ENCODE results near the gene INTS11. TPM values are rescaled to one million over a fixed set of nuclear protein-coding genes. Genes with fewer than 3 reads are reported as not detected.

The INTS11 gene
- total and polyA plus RNA-seq, 2 donors (not counting 1 experiment from before 2014, with no cell fraction given): 149 to 245 TPM

DNA sequence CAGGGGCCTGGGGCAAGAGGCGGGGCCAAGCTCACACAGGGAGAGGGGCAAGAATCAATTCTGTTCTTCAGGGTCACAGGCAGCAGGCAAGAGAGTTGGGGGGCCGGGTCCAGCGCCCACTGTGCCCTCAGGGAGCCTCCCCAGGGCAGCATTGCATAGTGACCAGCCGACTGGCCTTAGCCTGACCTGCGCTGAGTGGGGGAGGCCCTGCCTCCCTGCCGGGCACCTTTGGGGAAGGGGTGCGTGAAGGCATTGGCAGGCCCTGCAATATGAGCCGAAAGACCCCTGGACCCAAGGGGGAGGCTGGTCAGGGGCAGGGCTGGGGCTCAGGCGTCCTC is 32.0 kb downstream of the INTS11 start:
- intact Hi-C loops (cut with micrococcal nuclease): loop anchor here (2.0 kb wide), 2 partner anchors 170 to 260 kb away; no protein-coding TSS in a partner anchor
- no peaks in the 10 kb centered on the region for H3K9me3 Mint-ChIP-seq (ENCODE audit: insufficient read depth)
- Histone ChIP-seq H2AFZ (ENCODE audit: insufficient read depth, low read depth, low read length, poor library complexity, severe bottlenecking) (no peak overlapping the region), H3K4me1 (ENCODE audit: control insufficient read depth in 2 of 2, insufficient read depth in 2 of 2, low read length in 2 of 2) (peaks cover 0 to 16% of the 10 kb centered on the region in 2 donors), H3K9ac (ENCODE audit: low read length) (no peak overlapping the region), H3K4me2 (replicated peaks; ENCODE audit: low read depth, low read length, poor library complexity, severe bottlenecking) (no peak overlapping the region), H3K4me3 (ENCODE audit: control extremely low read depth in 1 of 5, extremely low read depth in 1 of 5, insufficient read depth in 1 of 5, low read depth in 2 of 5, low read length in 4 of 5) (no peak overlapping the region), H3K27me3 (replicated peaks in 1 of 4; ENCODE audit: control extremely low read depth in 1 of 4, control insufficient read depth in 3 of 4, insufficient read depth in 4 of 4, low read length in 3 of 4) (no peaks in the 10 kb centered on the region), H3K36me3 (replicated peaks in 1 of 2; ENCODE audit: control extremely low read depth in 1 of 2, control insufficient read depth in 1 of 2, extremely low read depth in 1 of 2, insufficient read depth in 2 of 2, low read length in 1 of 2) (no peaks in the 10 kb centered on the region), H4K20me1 (ENCODE audit: control insufficient read depth, insufficient read depth, low read length, poor library complexity, severe bottlenecking) (no peaks in the 10 kb centered on the region), H3K27ac (ENCODE audit: low read length in 2 of 2) (no peak overlapping the region), H3K9me3 (ENCODE audit: control extremely low read depth in 1 of 3, control insufficient read depth in 2 of 3, insufficient read depth in 1 of 3, low read length in 2 of 3) (no peaks in the 10 kb centered on the region), H3K79me2 (ENCODE audit: control insufficient read depth, insufficient read depth, low read length) (no peaks in the 10 kb centered on the region)
- H3K4me3 Mint-ChIP-seq: no peak overlapping the region
- ATAC-seq (ENCODE audit: low read depth) (no peak), DNase-seq (no peak)
- ChIA-PET POLR2A (interaction anchor here (0.6 to 1.9 kb wide), 4 partner anchors 11 to 1256 kb away, joined by 3 to 8 read pairs (median 3); no protein-coding TSS in a partner anchor), CTCF (interaction anchor here (0.6 to 4.3 kb wide), 27 partner anchors 8 to 311 kb away, joined by 3 to 118 read pairs (median 5); partner anchors contain the start of genes AGRN, PERM1 and UBE2J2)
- no peak for TF ChIP-seq EZH2 (IDR thresholded peaks at IDR 0.05; ENCODE audit: borderline replicate concordance, insufficient read depth, low read depth, low read length, poor library complexity, severe bottlenecking)
- TF ChIP-seq, protein P1, sequence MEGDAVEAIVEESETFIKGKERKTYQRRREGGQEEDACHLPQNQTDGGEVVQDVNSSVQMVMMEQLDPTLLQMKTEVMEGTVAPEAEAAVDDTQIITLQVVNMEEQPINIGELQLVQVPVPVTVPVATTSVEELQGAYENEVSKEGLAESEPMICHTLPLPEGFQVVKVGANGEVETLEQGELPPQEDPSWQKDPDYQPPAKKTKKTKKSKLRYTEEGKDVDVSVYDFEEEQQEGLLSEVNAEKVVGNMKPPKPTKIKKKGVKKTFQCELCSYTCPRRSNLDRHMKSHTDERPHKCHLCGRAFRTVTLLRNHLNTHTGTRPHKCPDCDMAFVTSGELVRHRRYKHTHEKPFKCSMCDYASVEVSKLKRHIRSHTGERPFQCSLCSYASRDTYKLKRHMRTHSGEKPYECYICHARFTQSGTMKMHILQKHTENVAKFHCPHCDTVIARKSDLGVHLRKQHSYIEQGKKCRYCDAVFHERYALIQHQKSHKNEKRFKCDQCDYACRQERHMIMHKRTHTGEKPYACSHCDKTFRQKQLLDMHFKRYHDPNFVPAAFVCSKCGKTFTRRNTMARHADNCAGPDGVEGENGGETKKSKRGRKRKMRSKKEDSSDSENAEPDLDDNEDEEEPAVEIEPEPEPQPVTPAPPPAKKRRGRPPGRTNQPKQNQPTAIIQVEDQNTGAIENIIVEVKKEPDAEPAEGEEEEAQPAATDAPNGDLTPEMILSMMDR (IDR thresholded peaks at IDR 0.05): no peak
- H3K27me3 Mint-ChIP-seq: no peaks in the 10 kb centered on the region
- 90% methylated on average over 9 of the region's 9 CpGs for WGBS (ENCODE audit: insufficient coverage)
- H3K27ac Mint-ChIP-seq: no peak overlapping the region
- peaks cover 11% of the 10 kb centered on the region for H3K4me1 Mint-ChIP-seq
